Esophagus squamous epithelium (tissue), 5 donors: ENCODE results near the gene ALDH3A1. TPM values are rescaled to one million over a fixed set of nuclear protein-coding genes. Genes with fewer than 3 reads are reported as not detected.

Experiments used
- DNase-seq: peaks from one replicate; lab custom pipeline; 2025; lab: John Stamatoyannopoulos, UW
- H3K27ac ChIP-seq, 4 donors: fragments of 200-600 bp; sonication (generic); one replicate each; pipeline ENCODE4 v1.5.1; 2016 to 2019; ENCODE audit warnings: mild to moderate bottlenecking in 1 of 4
- H3K27me3 ChIP-seq, 4 donors: fragments of 200-600 bp; sonication (generic); 1 replicate in 3 of 4; 2 replicates in 1 of 4; pipeline versions ENCODE4 v1.5.1 to v1.6.0; 2017 to 2021; ENCODE audit warnings: antibody characterized with exemption in 1 of 4
- H3K36me3 ChIP-seq, 3 donors: fragments of 200-600 bp; sonication (generic); one replicate each; pipeline ENCODE4 v1.5.1; 2016 to 2019
- H3K4me1 ChIP-seq, 3 donors: fragments of 200-600 bp; sonication (generic); one replicate each; pipeline ENCODE4 v1.5.1; 2017 to 2019
- H3K4me3 ChIP-seq, 4 donors: fragments of 200-600 bp; sonication (generic); 1 replicate in 3 of 4; 2 replicates in 1 of 4; pipeline ENCODE4 v1.5.1; 2016 to 2019; ENCODE audit warnings: mild to moderate bottlenecking in 2 of 4, moderate library complexity in 1 of 4
- H3K9me3 ChIP-seq, 3 donors: fragments of 200-600 bp; sonication (generic); one replicate each; pipeline ENCODE4 v1.5.1; 2016 to 2019
- POLR2A ChIP-seq, 4 donors: fragments of 450-650 bp; IDR thresholded peaks; one replicate each; pipeline ENCODE4 v1.6.1; 2017; ENCODE audit warnings: antibody characterized with exemption in 4 of 4, mild to moderate bottlenecking in 4 of 4, moderate library complexity in 3 of 4
- WGBS, 2 donors: methylation state at CpG; one replicate each; pipeline ENCODE4 v1.1.5; 2018; 5-methylcytosine and 5-hydroxymethylcytosine counted together
- intact Hi-C: fragments of 100-400 bp; cut with DNase I; formaldehyde crosslinking; loops from one replicate; pipeline ENCODE4 v1.15.0; 2022
- total RNA-seq, 4 donors: library from RNA; depleted of rRNA; stranded (reverse); fragments of >200 nt; gene quantifications; one replicate each; pipeline ENCODE4 v1.1.0, GENCODE V29; 2016
- TF ChIP-seq, protein P1 (sequence below), 6 experiments: fragments of 450-650 bp in 4 of 6; fragments of 200-600 bp in 2 of 6; sonication (generic) in 2 of 6; IDR thresholded peaks; one replicate each; pipeline ENCODE4 v1.5.1; 2016 to 2019; ENCODE audit warnings: antibody characterized with exemption in 6 of 6, mild to moderate bottlenecking in 4 of 6, moderate library complexity in 4 of 6
- donor health status: DM: yes; HTN: yes; CAD: no.

ALDH3A1 gene
- total RNA-seq, 4 donors from 2014 or later, result 480 to 2,454 (median 606) TPM

- intact Hi-C loops, result no loop called here
- no peak for DNase-seq
These were observed 42.9 kb downstream of the ALDH3A1 start for GRCh38 chr17:19705201-19705600.

GRCh38 chr17:19703828-19704613 is 44.1 kb downstream of the ALDH3A1 start:
- Histone ChIP-seq H3K27me3 (no peaks in the 10 kb centered on the region), H3K36me3 (no peaks in the 10 kb centered on the region), H3K27ac (no peak overlapping the region), H3K4me3 (no peak overlapping the region), H3K9me3 (no peaks in the 10 kb centered on the region), H3K4me1 (peaks cover 14 to 38% (median 16%) of the 10 kb centered on the region in 3 donors)
- intact Hi-C loops, result no loop called here
- TF ChIP-seq, protein P1, sequence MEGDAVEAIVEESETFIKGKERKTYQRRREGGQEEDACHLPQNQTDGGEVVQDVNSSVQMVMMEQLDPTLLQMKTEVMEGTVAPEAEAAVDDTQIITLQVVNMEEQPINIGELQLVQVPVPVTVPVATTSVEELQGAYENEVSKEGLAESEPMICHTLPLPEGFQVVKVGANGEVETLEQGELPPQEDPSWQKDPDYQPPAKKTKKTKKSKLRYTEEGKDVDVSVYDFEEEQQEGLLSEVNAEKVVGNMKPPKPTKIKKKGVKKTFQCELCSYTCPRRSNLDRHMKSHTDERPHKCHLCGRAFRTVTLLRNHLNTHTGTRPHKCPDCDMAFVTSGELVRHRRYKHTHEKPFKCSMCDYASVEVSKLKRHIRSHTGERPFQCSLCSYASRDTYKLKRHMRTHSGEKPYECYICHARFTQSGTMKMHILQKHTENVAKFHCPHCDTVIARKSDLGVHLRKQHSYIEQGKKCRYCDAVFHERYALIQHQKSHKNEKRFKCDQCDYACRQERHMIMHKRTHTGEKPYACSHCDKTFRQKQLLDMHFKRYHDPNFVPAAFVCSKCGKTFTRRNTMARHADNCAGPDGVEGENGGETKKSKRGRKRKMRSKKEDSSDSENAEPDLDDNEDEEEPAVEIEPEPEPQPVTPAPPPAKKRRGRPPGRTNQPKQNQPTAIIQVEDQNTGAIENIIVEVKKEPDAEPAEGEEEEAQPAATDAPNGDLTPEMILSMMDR (IDR thresholded peaks at IDR 0.05), result no peak
- TF ChIP-seq POLR2A (IDR thresholded peaks at IDR 0.05), result no peak
- no peak for DNase-seq
- 89 to 100% methylated on average over 7 to 14 of the region's 17 CpGs for WGBS, 2 donors

More at GRCh38 chr17:19705201-19705600, 42.9 kb downstream of the ALDH3A1 start:
- 70 to 93% methylated on average over 5 to 8 of the region's 13 CpGs for WGBS, 2 donors
- Histone ChIP-seq H3K4me1 (peaks cover 14 to 40% (median 16%) of the 10 kb centered on the region in 3 donors), H3K9me3 (no peaks in the 10 kb centered on the region), H3K36me3 (no peaks in the 10 kb centered on the region), H3K27ac (no peak overlapping the region), H3K4me3 (no peak overlapping the region), H3K27me3 (no peaks in the 10 kb centered on the region)
- TF ChIP-seq POLR2A (IDR thresholded peaks at IDR 0.05), result no peak
- TF ChIP-seq, protein P1 (IDR thresholded peaks at IDR 0.05), result no peak

DNA sequence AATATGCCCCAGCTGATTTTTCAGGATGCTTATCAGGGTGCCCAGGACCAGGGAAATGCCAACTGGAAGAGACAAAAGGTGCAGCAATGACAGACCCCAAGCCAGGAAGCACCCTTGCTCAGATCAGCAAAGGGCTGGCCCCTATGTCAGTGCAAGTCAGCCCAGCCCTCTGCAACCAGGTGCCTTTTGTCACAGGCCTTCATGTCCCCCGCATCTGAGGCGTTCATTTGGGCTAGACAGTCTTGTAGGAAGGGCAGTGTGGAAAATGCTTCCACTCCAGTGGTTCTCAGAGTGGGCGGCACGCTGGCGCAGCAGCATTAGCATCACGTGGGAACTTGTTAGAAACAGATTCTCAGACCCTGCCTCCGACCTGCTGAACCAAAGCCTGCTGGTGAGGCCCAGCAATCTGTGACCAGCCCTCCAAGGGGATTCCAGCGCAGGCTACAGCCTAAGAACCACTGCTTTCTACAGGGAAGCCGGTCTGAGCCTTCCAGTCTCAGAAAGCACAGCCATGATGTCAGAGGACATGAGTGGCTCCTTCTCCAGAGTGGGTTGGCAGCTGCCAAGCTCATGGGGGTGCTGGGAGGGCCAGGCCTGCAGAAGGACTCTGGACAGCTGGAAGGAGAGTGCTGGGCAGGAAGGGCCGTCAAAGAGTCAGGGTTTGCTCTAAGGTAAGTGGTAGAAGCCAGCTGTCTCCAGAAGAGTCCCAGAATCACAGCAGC is 44.8 kb downstream of the ALDH3A1 start:
- no peak for DNase-seq
- H3K27ac ChIP-seq, result no peak overlapping the region
- no peaks in the 10 kb centered on the region for H3K27me3 ChIP-seq
- intact Hi-C loops, result no loop called here
- peaks cover 14 to 30% (median 16%) of the 10 kb centered on the region in 3 donors for H3K4me1 ChIP-seq
- no peaks in the 10 kb centered on the region for H3K36me3 ChIP-seq
- 78 to 84% methylated on average over 3 to 7 of the region's 10 CpGs for WGBS, 2 donors
- H3K4me3 ChIP-seq, result no peak overlapping the region
- TF ChIP-seq, protein P1 (IDR thresholded peaks at IDR 0.05), result no peak
- TF ChIP-seq POLR2A (IDR thresholded peaks at IDR 0.05), result no peak
- H3K9me3 ChIP-seq, result no peaks in the 10 kb centered on the region

DNA sequence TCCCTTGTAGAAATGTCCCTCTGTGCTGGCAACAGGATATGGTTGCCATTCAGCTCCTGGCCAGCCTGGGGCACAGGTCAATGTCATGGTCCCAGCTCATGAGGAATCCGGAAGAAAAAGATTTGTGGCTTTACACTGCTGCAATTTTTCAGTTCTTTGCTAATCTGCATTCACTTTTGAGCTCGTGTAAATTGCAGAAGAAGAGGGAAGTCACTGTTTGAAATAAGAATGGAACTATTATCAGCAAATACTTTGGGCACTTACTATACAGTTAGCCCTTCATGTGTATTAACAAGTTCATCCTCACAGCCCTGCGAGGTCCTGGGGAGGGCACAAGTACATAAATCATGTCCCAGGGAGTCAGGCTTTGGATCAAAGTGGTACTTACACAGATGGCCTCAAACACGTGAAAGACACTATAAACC is 45.9 kb downstream of the ALDH3A1 start:
- Histone ChIP-seq H3K4me1 (peaks cover 8 to 20% (median 9%) of the 10 kb centered on the region in 3 donors), H3K27ac (no peak overlapping the region), H3K27me3 (no peaks in the 10 kb centered on the region), H3K36me3 (no peaks in the 10 kb centered on the region), H3K9me3 (no peaks in the 10 kb centered on the region), H3K4me3 (no peak overlapping the region)
- intact Hi-C loops, result no loop called here
- DNase-seq, result no peak
- TF ChIP-seq, protein P1 (IDR thresholded peaks at IDR 0.05), result no peak
- TF ChIP-seq POLR2A (IDR thresholded peaks at IDR 0.05), result no peak
- 76 to 79% methylated on average over 4 of the region's 4 CpGs for WGBS, 2 donors

Other genes starting within 250 kb of the ALDH3A1 start
- 1 to 10 TPM; 3.9 to 7.8 (median 7.3) TPM for gene SLC47A1, start 214.4 kb downstream of the ALDH3A1 start, total RNA-seq
- gene ALDH3A2, start 99.5 kb downstream of the ALDH3A1 start, total RNA-seq, result 100 to 1,000 TPM; 169 to 351 (median 305) TPM
- gene SLC47A2, start 31.7 kb downstream of the ALDH3A1 start, total RNA-seq, result 1 to 10 TPM in 1 of 4 donors, under 1 TPM in 2, not detected in 1; 0.56 to 2.2 (median 0.76) TPM
- 10 to 100 TPM in 1 of 4 donors, 1 to 10 TPM in 3; 6.0 to 17.4 (median 8.2) TPM for gene ULK2, start 119.6 kb upstream of the ALDH3A1 start, total RNA-seq
- gene AKAP10, start 229.5 kb upstream of the ALDH3A1 start, total RNA-seq, result 10 to 100 TPM in 3 of 4 donors, 1 to 10 TPM in 1; 8.2 to 24.6 (median 16.4) TPM